HFFc6 (cell line): ENCODE results near the gene TMEM178B. TPM values are rescaled to one million over a fixed set of nuclear protein-coding genes. Genes with fewer than 3 reads are reported as not detected.

Experiments
- DNase-seq: peaks from one replicate; pipeline ENCODE4 v3.0.0-alpha.2; 2018
- H3K27ac Mint-ChIP-seq: 2 replicates; pipeline ENCODE4 v1.8.0; 2020; ENCODE audit warnings: mild to moderate bottlenecking, mixed read lengths
- H3K27me3 Mint-ChIP-seq: 2 replicates; pipeline ENCODE4 v1.8.0; 2021; ENCODE audit warnings: mild to moderate bottlenecking, moderate library complexity, mixed read lengths; ENCODE audit not compliant: insufficient read depth
- H3K36me3 Mint-ChIP-seq: 2 replicates; pipeline ENCODE4 v1.8.0; 2021; ENCODE audit warnings: low read depth, mixed read lengths
- H3K4me1 Mint-ChIP-seq: 2 replicates; pipeline ENCODE4 v1.8.0; 2020; ENCODE audit warnings: low read depth, mixed read lengths
- H3K4me3 Mint-ChIP-seq: 2 replicates; pipeline ENCODE4 v1.8.0; 2020; ENCODE audit warnings: mild to moderate bottlenecking, moderate library complexity, mixed read lengths
- H3K9me3 Mint-ChIP-seq: 2 replicates; pipeline ENCODE4 v1.8.0; 2020; ENCODE audit warnings: mild to moderate bottlenecking, mixed read lengths
- CTCF ChIP-seq: fragments of 200-600 bp; sonication (generic); IDR thresholded peaks from 2 replicates; pipeline ENCODE4 v1.5.0; 2021; ENCODE audit warnings: antibody characterized with exemption, mild to moderate bottlenecking
- total RNA-seq, 6 experiments: library from RNA; stranded (reverse); fragmentation: NEBNext Ultra II Directional; extraction: Animal tissue kit (Norgen Biotek cat#: 25700); gene quantifications; 2 replicates in 1 of 6; 3 replicates in 5 of 6; pipeline ENCODE4 v1.2.3, GENCODE V29; 2021

TMEM178B gene
- total RNA-seq, 6 experiments from 2014 or later, result 2.8 to 8.4 (median 6.6) TPM

GRCh38 chr7:141122736-141123135 is 48.9 kb downstream of the TMEM178B start:
- Mint-ChIP-seq H3K4me3 (no peak overlapping the region), H3K4me1 (peaks cover 7% of the 10 kb centered on the region; the same call in 1 of the 2 replicates), H3K27me3 (no peaks in the 10 kb centered on the region; the same call in 1 of the 2 replicates), H3K27ac (no peak overlapping the region), H3K36me3 (no peaks in the 10 kb centered on the region), H3K9me3 (peaks cover 3% of the 10 kb centered on the region; the same call in 1 of the 2 replicates)
- no peak for DNase-seq
- TF ChIP-seq CTCF, result no peak

GRCh38 chr7:141123522-141123921 is 49.7 kb downstream of the TMEM178B start:
- peaks cover 7% of the 10 kb centered on the region; the same call in 1 of the 2 replicates for H3K4me1 Mint-ChIP-seq
- H3K4me3 Mint-ChIP-seq, result no peak overlapping the region
- no peaks in the 10 kb centered on the region; the same call in 1 of the 2 replicates for H3K27me3 Mint-ChIP-seq
- peaks cover 3% of the 10 kb centered on the region; the same call in 1 of the 2 replicates for H3K9me3 Mint-ChIP-seq
- no peak for TF ChIP-seq CTCF
- H3K27ac Mint-ChIP-seq, result no peak overlapping the region
- H3K36me3 Mint-ChIP-seq, result no peaks in the 10 kb centered on the region
- DNase-seq, result no peak

- H3K27me3 Mint-ChIP-seq, result no peaks in the 10 kb centered on the region; the same call in 1 of the 2 replicates
- H3K9me3 Mint-ChIP-seq, result 0 out of 2 replicates have a peak, but pooled peaks cover 3% of the 10 kb centered on the region
- no peaks in the 10 kb centered on the region for H3K36me3 Mint-ChIP-seq
- no peak overlapping the region for H3K4me3 Mint-ChIP-seq
- H3K27ac Mint-ChIP-seq, result no peak overlapping the region
- DNase-seq, result no peak
- H3K4me1 Mint-ChIP-seq, result peaks cover 5% of the 10 kb centered on the region; the same call in 1 of the 2 replicates
- no peak for TF ChIP-seq CTCF
Observed at GRCh38 chr7:141126107-141126506, 52.2 kb downstream of the TMEM178B start.

GRCh38 chr7:141128506-141128905 is 54.6 kb downstream of the TMEM178B start:
- Mint-ChIP-seq H3K36me3 (no peaks in the 10 kb centered on the region), H3K27me3 (no peaks in the 10 kb centered on the region; the same call in 1 of the 2 replicates), H3K4me3 (no peak overlapping the region), H3K4me1 (no peaks in the 10 kb centered on the region; the same call in 1 of the 2 replicates), H3K27ac (no peak overlapping the region), H3K9me3 (peaks cover 3% of the 10 kb centered on the region; the same call in 1 of the 2 replicates)
- TF ChIP-seq CTCF, result no peak
- no peak for DNase-seq

GRCh38 chr7:141128931-141129330 is 55.1 kb downstream of the TMEM178B start:
- TF ChIP-seq CTCF, result no peak
- peaks cover 3% of the 10 kb centered on the region; the same call in 1 of the 2 replicates for H3K36me3 Mint-ChIP-seq
- H3K9me3 Mint-ChIP-seq, result peaks cover 7% of the 10 kb centered on the region; the same call in 1 of the 2 replicates
- DNase-seq, result no peak
- no peak overlapping the region for H3K27ac Mint-ChIP-seq
- no peaks in the 10 kb centered on the region; the same call in 1 of the 2 replicates for H3K27me3 Mint-ChIP-seq
- H3K4me3 Mint-ChIP-seq, result no peak overlapping the region
- H3K4me1 Mint-ChIP-seq, result no peaks in the 10 kb centered on the region; the same call in 1 of the 2 replicates
